GM12878 (cell line): ENCODE measurements around the gene C22orf15.

ENCODE experiments used
- CBX5 ChIP-seq: sonication (generic); IDR thresholded peaks from 2 replicates; pipeline ENCODE4 v1.6.1; 2016; ENCODE audit warnings: low read depth, moderate library complexity, mild to moderate bottlenecking, inconsistent platforms
- ETV6 ChIP-seq, 2 experiments: fragments of 450-650 bp in 1 of 2; IDR thresholded peaks in 1 of 2; conservative IDR thresholded peaks in 1 of 2; 2 replicates each; pipeline ENCODE4 v1.6.1; 2014; ENCODE audit warnings: antibody characterized with exemption in 1 of 2, borderline replicate concordance in 1 of 2, low read depth in 1 of 2, mild to moderate bottlenecking in 1 of 2, moderate library complexity in 1 of 2
- EZH2 ChIP-seq: IDR thresholded peaks from 2 replicates; pipeline ENCODE4 v1.6.1; 2012; ENCODE audit warnings: low read depth, mild to moderate bottlenecking, control low read depth, inconsistent platforms, low read length, borderline replicate concordance; ENCODE audit not compliant: control insufficient read depth
- GABPA ChIP-seq: IDR thresholded peaks from 2 replicates; pipeline ENCODE4 v1.6.1; 2014; ENCODE audit warnings: antibody characterized with exemption, low read depth, mild to moderate bottlenecking, inconsistent platforms
- RAD21 ChIP-seq: IDR thresholded peaks from 2 replicates; pipeline ENCODE4 v1.6.1; 2011; ENCODE audit warnings: mild to moderate bottlenecking, low read depth, low read length, moderate library complexity; ENCODE audit not compliant: insufficient read depth
- RCOR1 ChIP-seq: conservative IDR thresholded peaks from 2 replicates; pipeline ENCODE4 v1.6.1; 2012; ENCODE audit warnings: low read depth, low read length, improper control_type of control experiment
- SUZ12 ChIP-seq: fragments of 200-600 bp; sonication (generic); IDR thresholded peaks from one replicate; pipeline ENCODE4 v1.6.1; 2018; ENCODE audit warnings: antibody characterized with exemption, mild to moderate bottlenecking; ENCODE audit not compliant: unreplicated experiment
- YY1 ChIP-seq: IDR thresholded peaks from 2 replicates; pipeline ENCODE4 v1.6.1; 2011; ENCODE audit warnings: low read depth, mild to moderate bottlenecking, low read length
- TF ChIP-seq, protein P1 (sequence below), 3 experiments: IDR thresholded peaks in 2 of 3; conservative IDR thresholded peaks in 1 of 3; 2 replicates each; pipeline ENCODE4 v1.5.1; 2011; ENCODE audit warnings: low read depth in 3 of 3, low read length in 3 of 3, mild to moderate bottlenecking in 3 of 3, control low read depth in 2 of 3, moderate library complexity in 2 of 3, inconsistent platforms in 1 of 3, mixed read lengths in 1 of 3; ENCODE audit not compliant: control insufficient read depth in 2 of 3, insufficient read depth in 1 of 3; ENCODE audit errors: extremely low read depth in 1 of 3

DNA sequence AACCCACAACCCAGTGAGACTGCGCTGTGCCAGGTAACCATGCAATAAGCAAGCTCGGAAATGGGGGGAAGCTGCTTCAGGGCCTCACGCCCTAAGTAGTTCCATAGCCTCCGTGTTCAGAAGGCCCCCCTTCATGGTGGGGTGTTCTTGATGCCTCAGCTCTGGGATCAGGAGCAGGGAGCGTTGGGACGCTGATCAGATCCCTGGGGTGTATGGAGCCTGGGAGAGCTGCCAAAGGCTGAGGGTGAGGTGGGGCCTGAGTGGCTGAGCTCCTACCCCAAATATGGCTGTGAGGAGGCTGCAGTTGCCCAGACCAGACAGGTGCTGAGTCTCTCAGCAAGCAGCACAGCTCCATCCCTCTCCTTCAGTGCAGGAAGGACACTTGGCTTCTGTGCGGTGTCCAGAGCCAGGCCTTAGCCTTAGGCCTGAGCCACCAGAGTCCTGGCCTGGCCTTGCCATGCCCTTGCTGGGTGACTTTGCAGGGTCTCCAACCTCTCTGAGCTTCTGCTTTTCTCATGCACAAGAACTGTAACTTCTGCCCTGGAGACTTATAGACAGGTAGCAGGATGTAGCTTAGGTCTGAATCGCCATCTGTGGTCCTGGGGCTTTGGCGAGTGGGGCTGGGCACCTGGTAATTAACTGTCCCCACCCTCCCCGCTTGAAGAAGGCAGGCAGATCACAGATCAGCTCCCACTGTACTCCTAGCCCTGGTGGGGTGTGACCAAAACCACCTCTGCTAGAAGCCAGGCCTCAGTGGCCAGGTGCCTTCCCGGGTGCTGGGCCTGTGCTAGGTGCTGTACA, 15.2 kb downstream of the C22orf15 start:
- TF ChIP-seq, protein P1, sequence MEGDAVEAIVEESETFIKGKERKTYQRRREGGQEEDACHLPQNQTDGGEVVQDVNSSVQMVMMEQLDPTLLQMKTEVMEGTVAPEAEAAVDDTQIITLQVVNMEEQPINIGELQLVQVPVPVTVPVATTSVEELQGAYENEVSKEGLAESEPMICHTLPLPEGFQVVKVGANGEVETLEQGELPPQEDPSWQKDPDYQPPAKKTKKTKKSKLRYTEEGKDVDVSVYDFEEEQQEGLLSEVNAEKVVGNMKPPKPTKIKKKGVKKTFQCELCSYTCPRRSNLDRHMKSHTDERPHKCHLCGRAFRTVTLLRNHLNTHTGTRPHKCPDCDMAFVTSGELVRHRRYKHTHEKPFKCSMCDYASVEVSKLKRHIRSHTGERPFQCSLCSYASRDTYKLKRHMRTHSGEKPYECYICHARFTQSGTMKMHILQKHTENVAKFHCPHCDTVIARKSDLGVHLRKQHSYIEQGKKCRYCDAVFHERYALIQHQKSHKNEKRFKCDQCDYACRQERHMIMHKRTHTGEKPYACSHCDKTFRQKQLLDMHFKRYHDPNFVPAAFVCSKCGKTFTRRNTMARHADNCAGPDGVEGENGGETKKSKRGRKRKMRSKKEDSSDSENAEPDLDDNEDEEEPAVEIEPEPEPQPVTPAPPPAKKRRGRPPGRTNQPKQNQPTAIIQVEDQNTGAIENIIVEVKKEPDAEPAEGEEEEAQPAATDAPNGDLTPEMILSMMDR (IDR thresholded peaks at IDR 0.05 in 2 of 3, conservative IDR thresholded peaks at IDR 0.05 in 1 of 3; ENCODE audit: control insufficient read depth in 2 of 3, extremely low read depth in 1 of 3, insufficient read depth in 1 of 3, low read depth in 3 of 3, low read length in 3 of 3), result no peak
- TF ChIP-seq RAD21 (no peak), RCOR1 (no peak), SUZ12 (no peak), YY1 (no peak), EZH2 (no peak), ETV6 (conservative IDR thresholded peaks at IDR 0.05 in 1 of 2, IDR thresholded peaks at IDR 0.05 in 1 of 2; ENCODE audit: borderline replicate concordance in 1 of 2, low read depth in 1 of 2) (no peak), GABPA (no peak), CBX5 (no peak)
